CD4-positive, CD25-positive, alpha-beta regulatory T cell (primary cell): ENCODE measurements around the gene UQCRC1. TPM values are rescaled to one million over a fixed set of nuclear protein-coding genes. Genes with fewer than 3 reads are reported as not detected.

Source experiments
- ATAC-seq, 2 donors: fragments of 150-1000 bp; cut with Tn5 transposase; one replicate each; pipeline ENCODE4 v1.10.0; 2021; ENCODE audit warnings: low read depth in 2 of 2, moderate number of reproducible peaks in 2 of 2, moderate library complexity in 1 of 2
- DNase-seq, 3 donors: peaks; one replicate each; pipeline versions ENCODE4 v3.0.0 to v3.0.0-alpha.2; 2012 to 2022; ENCODE audit warnings: mixed read lengths in 1 of 3
- H3K27ac ChIP-seq: one replicate; pipeline ENCODE4 v1.7.0; 2013; ENCODE audit warnings: mild to moderate bottlenecking, low read length; ENCODE audit not compliant: insufficient read depth, poor library complexity, severe bottlenecking
- H3K27me3 ChIP-seq: one replicate; pipeline ENCODE4 v1.7.0; 2013; ENCODE audit warnings: low read length; ENCODE audit not compliant: control insufficient read depth, insufficient read depth
- H3K36me3 ChIP-seq: one replicate; pipeline ENCODE4 v1.7.0; 2013; ENCODE audit warnings: mild to moderate bottlenecking, low read length, moderate library complexity; ENCODE audit not compliant: control insufficient read depth, insufficient read depth
- H3K4me1 ChIP-seq: 2 replicates; pipeline ENCODE4 v1.7.0; 2013; ENCODE audit warnings: mild to moderate bottlenecking, low read length; ENCODE audit not compliant: insufficient read depth, control insufficient read depth, poor library complexity, severe bottlenecking
- H3K4me3 ChIP-seq: one replicate; pipeline ENCODE4 v1.7.0; 2013; ENCODE audit warnings: low read depth, mild to moderate bottlenecking, low read length, moderate library complexity
- H3K9me3 ChIP-seq, 2 experiments: 1 replicate in 1 of 2; 2 replicates in 1 of 2; pipeline ENCODE4 v1.7.0; 2013; ENCODE audit warnings: low read length in 2 of 2, mild to moderate bottlenecking in 1 of 2, moderate library complexity in 1 of 2; ENCODE audit not compliant: control insufficient read depth in 2 of 2
- H3K27ac Mint-ChIP-seq, 3 donors: one replicate each; pipeline ENCODE4 v1.8.0; 2020 to 2022; ENCODE audit warnings: mild to moderate bottlenecking in 3 of 3, mixed read lengths in 3 of 3, moderate library complexity in 2 of 3
- H3K27me3 Mint-ChIP-seq: one replicate; pipeline ENCODE4 v1.8.0; 2022; ENCODE audit warnings: mild to moderate bottlenecking, mixed read lengths
- H3K36me3 Mint-ChIP-seq: one replicate; pipeline ENCODE4 v1.8.0; 2020; ENCODE audit warnings: mixed read lengths
- H3K4me1 Mint-ChIP-seq, 4 donors: one replicate each; pipeline ENCODE4 v1.8.0; 2020 to 2022; ENCODE audit warnings: mixed read lengths in 4 of 4, mild to moderate bottlenecking in 1 of 4
- H3K4me3 Mint-ChIP-seq, 4 donors: one replicate each; pipeline ENCODE4 v1.8.0; 2020 to 2022; ENCODE audit warnings: mild to moderate bottlenecking in 4 of 4, mixed read lengths in 4 of 4, moderate library complexity in 3 of 4
- H3K9me3 Mint-ChIP-seq, 7 donors: one replicate each; pipeline ENCODE4 v1.8.0; 2020 to 2022; ENCODE audit warnings: mixed read lengths in 7 of 7, mild to moderate bottlenecking in 3 of 7, moderate library complexity in 2 of 7
- polyA plus RNA-seq, 4 donors: library from polyadenylated mRNA; unstranded; fragments of 300-500 nt; fragmentation: Illumina TruSeq; gene quantifications; one replicate each; pipeline ENCODE4 v1.2.3, GENCODE V29; 2021
- total RNA-seq: library from RNA; stranded (reverse); gene quantifications from one replicate; pipeline ENCODE4 v1.2.3, GENCODE V29; 2022

Gene UQCRC1
- total and polyA plus RNA-seq, 5 donors from 2014 or later = 111 to 234 (median 186) TPM

DNA sequence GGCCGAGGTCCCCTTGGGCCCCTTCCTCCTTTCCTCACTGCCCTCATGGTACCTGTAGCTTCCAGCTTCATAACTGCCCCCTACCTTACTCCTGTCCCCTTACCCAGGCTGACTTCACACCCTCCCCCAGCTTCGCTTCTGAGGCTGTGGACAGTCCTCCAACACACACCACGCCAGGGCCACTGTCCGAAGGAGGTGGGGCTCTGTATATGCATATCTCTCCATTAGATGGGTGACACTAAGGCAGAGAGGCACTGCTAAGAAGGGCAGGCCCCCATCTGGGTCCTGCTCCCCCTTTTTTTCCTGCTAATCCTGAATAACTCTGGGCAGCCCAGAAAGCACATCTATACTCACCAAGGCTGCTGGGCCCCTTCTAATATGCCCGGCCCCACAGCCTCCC, 13.3 kb downstream of the UQCRC1 start:
- H3K27me3 ChIP-seq = no peaks in the 10 kb centered on the region
- Mint-ChIP-seq H3K27me3 (peaks cover 13% of the 10 kb centered on the region), H3K36me3 (peaks cover 14% of the 10 kb centered on the region), H3K4me1 (peaks cover 0 to 16% (median under 1%) of the 10 kb centered on the region in 4 donors), H3K9me3 (peaks cover 0 to 2% (median 0%) of the 10 kb centered on the region in 7 donors), H3K27ac (no peak overlapping the region), H3K4me3 (no peak overlapping the region)
- no peak for ATAC-seq
- no peak overlapping the region for H3K4me3 ChIP-seq
- no peak overlapping the region for H3K27ac ChIP-seq
- no peaks in the 10 kb centered on the region for H3K9me3 ChIP-seq
- no peak for DNase-seq
- peaks cover 5% of the 10 kb centered on the region for H3K4me1 ChIP-seq
- peaks cover 21% of the 10 kb centered on the region for H3K36me3 ChIP-seq

DNA sequence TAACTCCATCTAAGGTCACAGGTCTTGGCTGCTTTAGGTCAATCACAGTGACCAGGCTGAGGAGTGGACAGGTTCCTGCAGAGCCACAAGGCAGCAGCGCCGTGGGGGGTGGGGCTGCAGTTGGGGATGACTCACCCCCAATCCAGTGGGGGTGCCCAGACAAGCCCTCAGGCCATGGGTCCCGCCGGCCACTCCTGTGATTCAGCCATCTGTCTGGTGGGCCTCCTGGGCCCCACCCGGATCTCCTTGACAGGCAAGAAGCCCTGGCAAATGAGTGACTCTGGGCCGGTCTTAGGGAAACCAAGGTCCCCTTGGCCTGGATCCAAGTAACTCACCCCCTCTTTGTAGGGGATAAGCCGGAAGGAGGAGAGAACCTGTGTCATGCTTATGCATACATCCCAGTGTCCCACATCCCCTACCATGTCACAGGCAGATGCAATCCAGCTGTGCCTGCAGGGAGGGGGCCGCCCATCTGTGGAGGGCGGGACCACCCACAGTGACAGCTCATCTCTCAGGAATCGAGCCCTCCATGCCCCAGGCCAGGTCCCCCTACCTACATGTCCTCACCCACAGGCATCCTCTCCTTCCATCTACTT, 13.8 kb downstream of the UQCRC1 start:
- H3K4me1 Mint-ChIP-seq = peaks cover 0 to 16% (median under 1%) of the 10 kb centered on the region in 4 donors
- H3K4me3 Mint-ChIP-seq = no peak overlapping the region
- Histone ChIP-seq H3K4me3 (no peak overlapping the region), H3K27me3 (no peaks in the 10 kb centered on the region), H3K36me3 (peaks cover 16% of the 10 kb centered on the region), H3K4me1 (peaks cover 5% of the 10 kb centered on the region), H3K27ac (no peak overlapping the region), H3K9me3 (no peaks in the 10 kb centered on the region)
- DNase-seq (no peak), ATAC-seq (no peak)
- peaks cover 0 to 2% (median 0%) of the 10 kb centered on the region in 7 donors for H3K9me3 Mint-ChIP-seq
- no peak overlapping the region for H3K27ac Mint-ChIP-seq
- peaks cover 11% of the 10 kb centered on the region for H3K36me3 Mint-ChIP-seq
- peaks cover 18% of the 10 kb centered on the region for H3K27me3 Mint-ChIP-seq

DNA sequence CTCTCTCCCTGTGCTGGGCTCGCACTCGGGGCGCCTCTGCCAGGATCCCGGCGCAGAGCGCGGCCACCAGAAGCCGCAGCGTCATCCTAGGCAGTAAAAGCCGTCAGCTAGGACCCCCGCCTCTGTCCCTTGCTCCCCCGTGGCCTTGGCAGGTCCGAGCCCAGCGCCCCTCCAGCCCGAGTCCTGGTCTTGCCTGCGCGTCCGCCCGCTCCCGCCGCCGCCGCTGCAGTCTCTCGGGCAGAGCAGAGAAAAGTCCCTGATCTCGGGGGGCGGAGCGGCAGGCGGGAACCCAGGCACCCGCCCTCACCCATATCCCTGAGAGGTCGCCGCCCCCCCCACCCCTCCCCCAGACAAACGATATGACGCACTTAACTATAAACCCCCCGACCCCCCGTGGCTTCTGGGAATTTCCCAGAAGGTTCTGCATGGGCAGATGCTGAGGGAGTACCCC, 14.3 kb downstream of the UQCRC1 start, which contains the start of gene COL7A1:
Gene COL7A1, minus strand, starts transcription at position 255 of the 451 bp plus-strand sequence. Its CDS starts 170 bp downstream, at position 85.
- no peaks in the 10 kb centered on the region for H3K27me3 ChIP-seq
- peak within 1 kb of the TSS in 1 of 3 donors; percentile 60 for H3K27ac Mint-ChIP-seq
- H3K9me3 Mint-ChIP-seq = peaks cover 0 to 2% (median 0%) of the 10 kb centered on the region in 7 donors
- H3K4me3 ChIP-seq = no peak within 1 kb of the TSS
- peaks cover 0 to 16% (median under 1%) of the 10 kb centered on the region in 4 donors for H3K4me1 Mint-ChIP-seq
- DNase-seq = no peak
- peaks cover 10% of the 10 kb centered on the region for H3K36me3 ChIP-seq
- no peaks in the 10 kb centered on the region for H3K9me3 ChIP-seq
- H3K27me3 Mint-ChIP-seq = peaks cover 19% of the 10 kb centered on the region
- no peak for ATAC-seq
- no peak within 1 kb of the TSS for H3K27ac ChIP-seq
- peaks cover 10% of the 10 kb centered on the region for H3K36me3 Mint-ChIP-seq
- no peak within 1 kb of the TSS for H3K4me3 Mint-ChIP-seq
- peaks cover 5% of the 10 kb centered on the region for H3K4me1 ChIP-seq

DNA sequence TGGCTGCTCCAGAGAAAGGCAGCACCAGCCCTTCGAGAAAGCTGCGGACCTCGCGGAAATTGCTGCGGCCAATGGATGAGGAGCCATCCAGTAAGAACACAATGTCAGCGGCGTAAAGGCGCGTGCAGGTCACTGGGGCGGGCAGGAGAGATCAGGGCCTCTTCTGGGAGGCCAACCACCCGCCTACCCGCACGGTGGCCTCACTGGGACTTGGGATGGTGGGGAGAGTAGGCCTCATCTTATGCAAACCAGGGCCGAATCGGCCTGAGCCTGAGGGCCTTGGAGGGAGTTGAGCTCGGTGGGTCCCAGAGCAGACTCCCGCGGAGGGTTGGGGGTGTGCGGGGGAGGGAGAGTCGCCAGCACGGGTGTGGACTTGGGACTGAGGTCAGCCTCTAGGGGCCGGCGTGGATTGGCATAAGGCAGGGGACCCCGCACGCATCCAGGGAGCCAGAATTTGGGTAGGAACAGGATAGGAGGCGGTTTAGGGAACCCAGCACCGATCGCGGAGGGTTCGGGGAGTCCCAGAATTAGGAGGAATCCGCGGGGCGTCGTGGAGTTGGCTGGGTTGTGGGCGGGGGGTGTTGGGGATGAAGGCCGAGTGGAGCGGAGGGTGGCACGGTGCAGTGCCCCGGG, 14.9 kb downstream of the UQCRC1 start:
- Mint-ChIP-seq H3K27me3 (peaks cover 24% of the 10 kb centered on the region), H3K4me3 (no peak overlapping the region)

DNA sequence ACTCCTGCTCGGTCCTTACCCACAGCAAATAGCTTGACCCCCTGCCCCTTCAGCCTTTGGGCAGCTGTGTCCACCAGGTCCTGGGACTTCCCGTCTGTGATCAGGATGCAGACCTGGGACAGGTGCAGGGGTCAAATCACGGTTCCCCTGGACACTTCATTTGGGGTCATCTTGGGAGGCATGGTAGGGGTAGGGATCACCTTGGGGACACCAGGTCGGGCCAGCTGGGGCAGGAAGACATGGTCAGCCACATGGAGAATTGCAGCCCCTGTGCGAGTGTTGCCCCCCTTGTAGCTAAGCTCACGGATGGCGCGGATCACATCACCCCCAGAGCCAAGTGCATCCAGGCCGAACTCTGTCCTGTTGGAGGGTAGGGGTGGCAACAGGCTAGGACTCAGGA, 16.1 kb downstream of the UQCRC1 start:
- no peak for ATAC-seq
- Histone ChIP-seq H3K27ac (no peak overlapping the region), H3K36me3 (no peaks in the 10 kb centered on the region), H3K4me1 (peaks cover 5% of the 10 kb centered on the region), H3K27me3 (no peaks in the 10 kb centered on the region), H3K9me3 (no peaks in the 10 kb centered on the region), H3K4me3 (no peak overlapping the region)
- H3K9me3 Mint-ChIP-seq = peaks cover 0 to 2% (median 0%) of the 10 kb centered on the region in 7 donors
- no peaks in the 10 kb centered on the region for H3K36me3 Mint-ChIP-seq
- no peak for DNase-seq
- peaks cover 0 to 16% (median under 1%) of the 10 kb centered on the region in 4 donors for H3K4me1 Mint-ChIP-seq
- H3K27ac Mint-ChIP-seq = no peak overlapping the region
- no peak overlapping the region for H3K4me3 Mint-ChIP-seq
- peaks cover 31% of the 10 kb centered on the region for H3K27me3 Mint-ChIP-seq

More for the DNA sequence above, 14.9 kb downstream of the UQCRC1 start:
- Mint-ChIP-seq H3K4me1 (peaks cover 0 to 16% (median under 1%) of the 10 kb centered on the region in 4 donors), H3K27ac (peak overlapping the region in 1 of 3 donors; percentile 60), H3K9me3 (peaks cover 0 to 2% (median 0%) of the 10 kb centered on the region in 7 donors), H3K36me3 (peaks cover 10% of the 10 kb centered on the region)
- no peak overlapping the region for H3K27ac ChIP-seq
- H3K4me3 ChIP-seq = no peak overlapping the region
- DNase-seq = no peak
- peaks cover 5% of the 10 kb centered on the region for H3K4me1 ChIP-seq
- ATAC-seq = no peak
- no peaks in the 10 kb centered on the region for H3K27me3 ChIP-seq
- no peaks in the 10 kb centered on the region for H3K9me3 ChIP-seq
- H3K36me3 ChIP-seq = peaks cover 5% of the 10 kb centered on the region

DNA sequence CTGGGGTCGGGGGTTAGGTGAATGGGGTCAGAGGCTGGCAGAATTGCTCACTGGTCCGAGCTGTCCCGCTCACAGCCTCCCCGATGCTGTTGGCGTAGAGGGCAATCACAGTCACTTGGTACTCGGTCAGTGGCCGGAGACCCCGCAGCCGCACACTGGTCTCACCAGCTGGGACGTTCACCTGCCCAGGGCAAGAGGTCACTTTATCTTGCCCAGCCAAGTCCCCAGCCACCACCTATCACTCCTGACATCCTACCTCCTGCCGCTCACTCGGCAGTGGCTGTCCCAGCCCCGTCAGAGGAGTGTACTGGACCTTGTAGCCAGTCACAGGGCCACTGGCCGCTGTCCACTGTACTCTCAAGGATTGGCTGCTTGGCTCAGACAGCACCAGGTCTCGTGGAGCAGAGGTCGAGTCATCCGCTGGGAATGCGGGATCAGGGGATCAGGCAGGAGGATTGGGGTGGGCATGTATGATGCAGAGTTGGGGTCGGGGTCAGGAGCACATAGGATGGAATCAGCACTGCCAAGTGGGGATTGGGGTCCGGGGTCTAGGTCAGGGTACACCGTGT, 16.8 kb downstream of the UQCRC1 start:
- Histone ChIP-seq H3K36me3 (no peaks in the 10 kb centered on the region), H3K27me3 (no peaks in the 10 kb centered on the region), H3K27ac (no peak overlapping the region), H3K9me3 (no peaks in the 10 kb centered on the region), H3K4me1 (peaks cover 5% of the 10 kb centered on the region), H3K4me3 (no peak overlapping the region)
- Mint-ChIP-seq H3K36me3 (no peaks in the 10 kb centered on the region), H3K27ac (no peak overlapping the region), H3K4me1 (peaks cover 0 to 16% (median under 1%) of the 10 kb centered on the region in 4 donors), H3K4me3 (no peak overlapping the region), H3K27me3 (peaks cover 32% of the 10 kb centered on the region), H3K9me3 (peaks cover 0 to 2% (median 0%) of the 10 kb centered on the region in 7 donors)
- DNase-seq = no peak
- no peak for ATAC-seq

DNA sequence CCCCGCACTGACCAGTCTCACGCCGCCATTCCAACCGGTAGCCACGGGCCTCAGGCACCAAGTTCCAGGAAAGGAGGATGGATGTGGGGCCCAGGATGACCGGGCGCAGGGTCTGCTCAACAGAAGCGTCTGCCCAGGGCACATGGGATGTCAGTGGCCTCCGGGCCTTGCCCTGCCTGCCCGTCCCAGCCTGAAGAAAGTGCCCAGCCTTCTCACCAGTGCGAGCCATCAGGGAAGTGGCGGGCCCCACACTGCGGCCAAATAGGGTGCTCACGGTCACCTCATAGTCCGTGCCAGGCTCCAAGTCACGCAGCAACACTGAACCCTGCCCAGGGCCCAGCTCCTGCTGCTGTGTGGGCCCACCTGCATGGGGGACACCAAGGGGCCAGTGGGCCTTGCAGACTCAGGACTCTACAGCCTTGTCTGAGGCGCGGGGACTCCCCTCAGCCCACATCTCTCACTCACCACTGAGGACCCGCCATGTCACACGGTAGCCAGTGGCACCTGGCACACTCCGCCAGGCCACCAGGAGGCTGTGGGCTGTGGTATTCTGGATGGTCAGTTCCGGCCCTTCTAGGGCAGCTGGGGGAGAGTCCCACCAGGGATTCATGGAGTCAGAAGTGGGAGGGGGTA, 17.4 kb downstream of the UQCRC1 start:
- H3K36me3 Mint-ChIP-seq = no peaks in the 10 kb centered on the region
- Histone ChIP-seq H3K27me3 (no peaks in the 10 kb centered on the region), H3K4me3 (no peak overlapping the region), H3K9me3 (no peaks in the 10 kb centered on the region), H3K36me3 (no peaks in the 10 kb centered on the region), H3K4me1 (peaks cover 5% of the 10 kb centered on the region), H3K27ac (no peak overlapping the region)
- H3K27ac Mint-ChIP-seq = no peak overlapping the region
- DNase-seq (no peak), ATAC-seq (no peak)
- no peak overlapping the region for H3K4me3 Mint-ChIP-seq
- H3K9me3 Mint-ChIP-seq = peaks cover 0 to 2% (median 0%) of the 10 kb centered on the region in 7 donors
- peaks cover 0 to 14% (median 0%) of the 10 kb centered on the region in 4 donors for H3K4me1 Mint-ChIP-seq
- H3K27me3 Mint-ChIP-seq = peaks cover 38% of the 10 kb centered on the region
